Measurements from ENCODE around the gene RAPGEF6. TPM values are rescaled to one million over a fixed set of nuclear protein-coding genes. Genes with fewer than 3 reads are reported as not detected.
"Not testable (repeated sequence)": the region's sequence is repeated elsewhere in the genome, so short reads cannot be mapped to it uniquely, and the experiment has no call there.

Gene RAPGEF6
- total RNA-seq, 1 donor from 2014 or later: 48.4 TPM

DNA sequence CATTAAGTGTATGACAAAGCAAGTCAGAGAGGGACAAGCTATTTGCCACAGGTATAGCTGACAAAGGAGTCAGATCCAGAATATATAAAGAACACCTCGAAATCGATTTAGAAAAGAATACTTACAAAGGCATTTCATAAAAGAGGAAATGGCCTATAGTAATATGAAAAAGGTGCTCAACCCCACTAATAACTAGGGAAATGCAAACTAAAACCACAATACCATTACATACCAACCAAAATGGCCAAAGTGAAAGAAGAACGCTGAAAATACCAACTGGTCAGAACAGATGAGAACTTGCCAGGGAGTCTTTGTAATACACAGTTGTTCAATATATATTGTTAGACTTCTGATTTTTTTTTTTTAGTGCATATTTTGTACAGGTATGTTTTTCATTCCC is 218.3 kb downstream of the RAPGEF6 start:
- DNase-seq (ENCODE audit: low spot score): no peak

DNA sequence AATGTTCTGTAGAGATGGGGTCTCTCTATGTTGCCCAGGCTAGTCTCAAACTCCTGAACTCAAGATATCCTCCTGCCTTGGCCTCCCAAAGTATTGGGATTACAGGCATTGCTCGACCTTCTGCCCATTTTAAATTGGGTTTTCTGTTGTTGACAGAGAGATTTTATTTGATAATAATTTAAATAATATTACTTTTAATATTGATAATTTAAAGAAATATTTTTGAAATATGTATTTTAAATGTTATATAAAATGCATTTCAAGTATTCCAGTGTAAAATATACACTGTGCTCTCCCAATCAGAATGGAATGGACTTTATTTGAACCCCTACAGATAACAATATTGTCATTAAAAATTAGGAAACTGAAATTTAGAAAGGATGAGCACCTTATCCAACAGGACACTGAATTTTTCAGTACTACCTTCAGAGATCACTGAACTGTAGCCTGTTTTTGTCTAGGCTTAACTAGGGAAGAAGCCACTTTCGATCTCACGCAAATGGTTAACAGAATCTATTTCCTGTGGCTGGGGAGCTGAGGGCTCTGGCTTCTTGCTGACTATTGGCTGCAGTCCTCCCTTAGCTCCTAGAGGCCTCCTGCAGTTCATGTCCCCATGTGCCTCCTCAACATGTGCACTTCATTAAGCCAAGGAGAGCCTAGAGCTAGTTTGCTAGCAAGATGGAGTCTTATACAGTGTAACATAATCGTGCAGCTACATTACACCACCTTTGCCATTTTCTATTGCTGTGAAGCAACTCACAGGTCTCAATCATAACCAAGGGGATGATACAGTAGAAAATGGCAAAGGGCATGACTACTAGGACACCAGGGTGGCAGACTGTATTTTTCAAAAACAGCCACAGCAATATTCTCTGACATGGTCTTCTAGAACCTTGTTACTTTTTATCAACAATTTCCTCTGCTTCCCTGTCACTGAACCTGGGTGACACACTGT is 221.1 kb downstream of the RAPGEF6 start:
- intact Hi-C loops (cut with DNase I): no loop called here

More for the DNA sequence above, 218.3 kb downstream of the RAPGEF6 start:
- ATAC-seq: no peak
- intact Hi-C loops (cut with DNase I): no loop called here

DNA sequence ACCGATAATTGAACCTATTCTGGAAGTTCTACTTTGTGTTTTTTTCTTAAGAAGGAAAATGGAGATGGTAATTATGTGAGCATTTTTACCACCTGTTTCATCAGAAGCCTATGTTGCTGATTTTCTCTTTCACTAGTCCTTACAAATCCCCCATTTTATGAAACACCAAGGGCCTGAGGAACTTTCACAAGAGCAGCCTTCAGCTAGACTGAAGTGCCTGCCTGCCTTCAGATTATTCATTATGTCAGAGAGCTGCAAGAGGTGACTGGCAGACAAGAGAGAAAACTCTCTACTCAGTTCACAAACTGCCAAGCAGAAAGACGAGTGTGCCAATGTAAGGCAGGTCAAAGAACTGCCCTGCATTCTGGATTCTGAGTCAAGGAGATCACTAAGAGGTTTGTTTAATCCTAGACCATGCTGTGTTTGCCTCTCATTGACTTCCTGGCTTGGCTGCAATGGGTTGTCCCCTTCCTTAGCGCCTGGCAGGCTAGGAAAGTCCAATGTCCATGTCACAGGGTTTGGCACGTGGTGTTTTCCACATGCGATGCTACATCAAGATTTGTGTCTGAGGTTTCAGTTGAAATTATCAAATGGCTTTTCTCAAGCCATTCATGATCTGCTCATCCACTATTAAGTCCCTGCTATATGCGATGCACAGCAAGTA is 227.9 kb downstream of the RAPGEF6 start:
- intact Hi-C loops (cut with DNase I): no loop called here
- ATAC-seq (no peak), DNase-seq (ENCODE audit: low spot score) (no peak)

More for the DNA sequence above, 221.1 kb downstream of the RAPGEF6 start:
- DNase-seq (ENCODE audit: low spot score): no peak
- ATAC-seq: no peak

DNA sequence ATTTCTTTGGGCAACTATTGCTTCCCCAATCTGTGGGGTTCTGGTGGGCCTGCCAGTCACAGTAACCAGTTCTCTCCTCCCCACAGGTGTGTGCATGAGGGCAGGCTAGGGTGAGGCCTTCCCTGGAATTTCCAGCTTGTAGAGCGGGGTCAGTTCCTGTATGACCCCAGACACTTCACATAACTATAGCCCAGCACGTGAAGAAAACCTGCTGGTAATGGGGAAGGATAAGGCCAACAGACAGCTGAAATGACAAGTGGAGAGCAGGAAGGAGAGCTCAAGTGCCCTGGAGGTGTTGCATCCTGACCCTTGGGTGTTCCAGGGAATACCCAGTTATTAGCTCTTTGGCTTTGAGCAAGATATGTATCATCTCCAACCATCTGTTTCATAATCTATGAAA is 229.0 kb downstream of the RAPGEF6 start:
- no peak for ATAC-seq
- intact Hi-C loops (cut with DNase I): no loop called here
- no peak for DNase-seq (ENCODE audit: low spot score)

DNA sequence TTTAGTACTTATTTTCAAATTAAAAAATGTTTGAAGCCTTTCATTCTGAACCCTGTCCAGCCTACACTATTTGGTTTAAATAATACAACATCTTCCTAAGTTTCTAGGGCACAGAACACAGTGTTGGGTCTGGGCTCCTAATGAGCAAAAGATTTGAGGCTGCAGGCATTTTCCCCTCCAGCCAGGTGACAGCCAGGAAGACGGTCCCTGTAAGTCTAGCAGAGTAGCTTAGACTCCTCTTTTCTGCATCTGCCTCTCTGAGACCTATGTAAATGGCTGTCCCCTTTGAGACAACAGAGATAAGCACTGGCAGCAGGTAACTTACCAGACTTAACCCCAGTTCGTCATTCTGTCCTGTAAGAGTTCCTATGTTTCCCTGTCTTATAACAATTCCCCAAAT is 229.4 kb downstream of the RAPGEF6 start:
- ATAC-seq: no peak
- no peak for DNase-seq (ENCODE audit: low spot score)
- intact Hi-C loops (cut with DNase I): no loop called here

DNA sequence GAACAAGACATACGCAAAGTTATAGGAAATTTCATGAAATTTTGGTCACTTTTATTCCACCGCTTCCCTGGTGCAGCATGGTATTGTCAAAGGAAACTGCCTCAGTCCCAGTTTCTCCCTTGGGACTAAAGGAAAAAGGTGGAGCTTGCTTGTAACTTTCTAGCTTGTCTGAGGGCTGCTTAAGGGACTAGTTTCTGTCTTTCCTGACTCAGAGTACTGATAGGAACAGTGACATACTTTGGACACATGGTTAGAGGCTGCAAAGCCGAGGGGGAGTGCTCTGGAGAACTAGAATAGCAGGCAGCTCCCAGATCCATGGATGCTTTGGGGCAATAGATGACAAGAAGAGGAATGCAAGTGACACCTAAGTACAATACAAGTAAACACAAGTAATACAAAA is 234.4 kb downstream of the RAPGEF6 start:
- intact Hi-C loops (cut with DNase I): no loop called here
- no peak for ATAC-seq
- no peak for DNase-seq (ENCODE audit: low spot score)

DNA sequence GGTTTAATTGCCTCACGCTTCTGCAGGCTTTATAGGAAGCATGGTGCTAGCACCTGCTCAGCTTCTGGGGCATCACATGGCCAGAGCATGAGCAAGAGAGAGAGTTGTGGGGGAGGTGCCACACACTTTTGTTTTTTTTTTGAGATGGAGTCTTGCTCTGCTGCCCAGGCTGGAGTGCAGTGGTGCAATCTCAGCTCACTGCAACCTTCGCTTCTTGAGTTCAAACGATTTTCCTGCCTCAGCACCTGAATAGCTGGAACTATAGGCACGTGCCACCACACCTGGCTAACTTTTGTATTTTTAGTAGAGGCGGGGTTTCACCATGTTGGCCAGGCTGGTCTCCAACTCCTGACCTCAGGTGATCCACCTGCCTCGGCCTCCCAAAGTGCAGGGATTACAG is 236.0 kb downstream of the RAPGEF6 start:
- DNase-seq (ENCODE audit: low spot score); ATAC-seq; intact Hi-C loops (cut with DNase I): not testable (repeated sequence)

DNA sequence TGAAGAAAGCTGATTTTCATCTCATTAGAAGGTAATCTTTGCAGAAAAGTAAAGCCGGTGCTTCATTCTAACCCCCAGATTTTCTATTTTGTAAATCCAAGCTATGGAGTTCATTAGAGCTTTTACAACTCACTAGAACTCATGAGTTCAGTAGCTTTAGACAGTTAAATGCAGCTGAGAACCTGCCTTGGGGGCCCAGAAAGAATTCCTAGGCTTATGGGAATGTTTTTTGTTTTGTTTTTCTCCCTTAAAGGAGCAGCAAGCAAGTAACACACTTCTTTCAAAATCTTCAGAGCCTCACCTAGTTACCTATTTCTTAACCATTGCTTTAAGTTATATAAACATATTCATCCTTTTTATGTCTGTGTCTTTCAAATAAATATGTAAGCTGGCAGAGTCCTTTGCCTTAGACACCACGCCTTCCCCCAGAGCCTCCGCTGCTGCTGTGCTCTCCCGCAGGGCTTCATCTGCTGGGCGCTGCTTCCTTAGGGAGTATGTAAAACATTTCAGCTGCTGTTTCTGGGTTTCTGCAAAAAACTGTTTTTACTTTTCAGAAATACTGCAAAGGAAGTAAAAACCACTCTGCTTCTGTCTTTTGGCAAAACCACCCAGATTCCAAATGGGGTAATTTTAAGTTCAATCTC is 238.3 kb downstream of the RAPGEF6 start:
- ATAC-seq (no peak), DNase-seq (ENCODE audit: low spot score) (no peak)
- intact Hi-C loops (cut with DNase I): no loop called here

DNA sequence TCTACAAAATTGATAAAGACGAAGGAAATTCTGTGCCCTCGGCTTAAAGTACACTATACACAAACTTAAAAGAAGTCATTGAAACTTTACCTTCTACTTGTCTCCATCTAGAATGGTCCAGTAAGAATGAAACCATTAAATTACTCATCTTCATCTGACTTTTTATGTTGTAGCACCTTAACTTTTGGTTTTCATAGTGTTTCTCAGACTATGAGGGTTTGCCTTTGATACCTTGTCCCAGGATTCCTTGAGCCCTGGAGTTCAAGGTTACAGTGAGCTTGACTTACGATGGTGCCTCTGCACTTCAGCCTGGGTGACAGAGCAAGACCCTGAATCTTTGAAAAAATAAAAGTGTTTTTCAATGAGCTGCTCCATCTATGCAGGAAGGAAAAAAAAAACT is 239.0 kb downstream of the RAPGEF6 start:
- DNase-seq (ENCODE audit: low spot score) (no peak), ATAC-seq (no peak)
- intact Hi-C loops (cut with DNase I): no loop called here

DNA sequence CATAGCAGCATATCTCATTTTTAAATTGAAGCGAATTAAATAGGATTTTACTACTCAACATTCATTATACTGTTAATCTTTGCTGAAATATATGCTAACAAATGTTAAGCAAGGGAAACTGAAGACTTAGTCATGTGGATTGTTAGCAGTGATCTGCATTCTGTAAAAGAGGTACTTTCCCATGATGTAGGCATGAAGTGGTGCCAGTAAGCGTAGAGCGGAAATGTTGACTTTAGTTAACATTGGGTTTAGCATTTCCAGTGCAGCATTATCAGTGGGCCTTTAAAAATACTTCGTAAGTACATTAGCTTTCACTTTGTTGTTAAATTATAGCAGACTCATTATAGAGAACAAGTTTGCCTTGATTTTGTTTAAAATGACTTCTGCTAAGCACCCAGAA is 240.9 kb downstream of the RAPGEF6 start:
- ATAC-seq: no peak
- no peak for DNase-seq (ENCODE audit: low spot score)
- intact Hi-C loops (cut with DNase I): no loop called here

DNA sequence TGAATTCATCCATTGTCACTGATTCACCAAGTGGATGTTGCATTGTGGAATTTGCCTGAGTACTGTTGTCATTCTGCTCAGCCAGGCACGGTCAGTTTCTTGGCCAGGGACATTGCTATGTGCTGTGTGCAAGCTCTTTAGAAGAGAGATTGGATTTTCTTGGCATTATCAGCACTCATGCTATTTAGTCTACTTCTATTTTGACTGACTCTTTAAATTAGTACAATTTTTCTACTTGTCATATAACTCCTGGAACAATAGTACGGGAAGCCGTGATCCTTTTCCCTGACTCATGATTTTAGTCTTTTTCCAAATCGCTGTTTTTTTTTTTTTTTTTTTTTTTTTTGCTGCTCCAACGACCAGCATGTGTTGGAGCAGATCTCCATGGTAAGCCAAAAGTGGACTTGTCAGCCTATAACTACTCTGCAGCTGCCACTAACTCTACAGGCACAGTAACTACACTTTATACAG is 241.5 kb downstream of the RAPGEF6 start:
- no peak for ATAC-seq
- DNase-seq (ENCODE audit: low spot score): no peak
- intact Hi-C loops (cut with DNase I): no loop called here

DNA sequence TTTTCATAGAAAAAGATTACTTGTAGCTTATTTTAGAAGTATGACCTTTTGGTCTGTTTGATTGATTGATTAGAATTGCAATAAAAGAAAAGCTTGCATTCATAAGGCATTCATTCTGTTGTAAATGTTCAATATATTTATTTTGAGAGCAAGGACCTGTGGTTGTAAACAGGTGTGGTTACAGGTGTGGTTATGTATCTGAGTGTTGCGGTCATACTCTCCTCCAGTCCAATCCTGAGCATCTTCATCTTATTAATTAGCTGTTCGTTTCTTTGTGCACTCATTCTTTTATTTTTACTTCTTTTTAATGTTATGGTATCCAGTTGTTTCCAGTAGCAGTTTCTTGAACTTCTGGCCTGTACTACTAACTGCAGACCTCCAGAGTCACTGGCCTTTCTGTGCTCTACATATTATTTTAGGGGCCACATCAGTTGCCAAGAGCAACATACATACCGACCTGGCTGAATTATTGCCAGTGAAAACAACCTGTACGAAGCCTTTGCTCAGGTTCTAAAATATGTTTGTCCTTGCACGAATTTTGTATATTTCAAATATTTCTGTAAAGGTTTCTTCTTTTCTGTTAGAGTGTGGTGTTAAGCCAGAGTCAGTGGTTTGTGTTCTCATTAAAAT is 242.4 kb downstream of the RAPGEF6 start:
- no peak for DNase-seq (ENCODE audit: low spot score)
- intact Hi-C loops (cut with DNase I): no loop called here
- ATAC-seq: no peak

DNA sequence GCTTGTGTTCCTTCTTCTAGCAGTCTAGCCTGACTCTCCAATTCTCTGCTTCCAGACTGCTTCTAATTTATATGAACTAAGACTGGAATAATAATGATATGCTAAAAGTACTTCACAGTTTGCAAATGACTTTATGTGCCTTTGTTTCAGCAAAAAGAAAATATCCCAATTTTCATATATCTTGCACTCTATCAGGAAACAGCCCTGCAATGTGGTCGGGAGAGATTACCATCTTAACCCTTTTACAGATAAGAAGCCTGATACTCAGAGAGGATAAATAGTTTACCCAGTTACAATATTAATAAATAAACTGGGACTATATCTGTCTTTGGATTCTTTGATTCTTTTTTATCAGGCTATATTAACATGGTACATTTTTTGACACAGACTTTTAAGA is 245.2 kb downstream of the RAPGEF6 start:
- intact Hi-C loops (cut with DNase I): no loop called here
- ATAC-seq (no peak), DNase-seq (ENCODE audit: low spot score) (no peak)

DNA sequence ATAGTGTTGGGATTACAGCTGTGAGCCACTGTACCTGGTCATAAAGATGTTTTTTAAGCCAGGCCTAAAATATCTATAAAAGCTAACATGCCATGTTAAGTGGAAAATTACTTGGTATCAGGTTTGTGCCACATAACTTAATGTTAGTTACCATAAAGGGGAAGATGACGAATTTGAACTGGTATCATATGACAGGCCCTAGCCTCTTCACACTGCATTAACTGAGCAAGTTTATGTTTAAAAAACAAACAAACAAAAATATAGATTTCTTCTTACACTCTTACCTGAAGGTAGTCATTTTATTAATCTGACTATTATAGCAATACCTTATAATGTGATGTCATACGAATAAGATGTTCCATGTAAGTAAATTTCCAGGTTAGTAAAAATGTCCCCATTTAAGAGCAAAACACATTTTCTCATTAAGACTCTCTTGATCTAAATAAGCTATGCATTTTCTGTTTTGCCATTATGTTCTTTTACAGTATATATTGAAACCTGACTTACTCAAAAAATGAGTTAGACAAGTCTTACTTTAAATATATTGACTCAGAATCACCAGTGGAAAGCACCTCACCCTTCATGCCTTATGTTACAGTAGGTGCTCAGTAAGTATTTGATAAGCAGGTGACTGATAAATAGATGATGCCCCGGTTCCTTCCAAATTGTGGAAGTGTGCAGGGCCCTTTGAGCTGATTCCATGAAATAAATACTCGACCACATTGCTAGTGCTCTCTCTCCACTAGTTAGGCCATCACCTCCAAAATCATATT is 245.7 kb downstream of the RAPGEF6 start:
- ATAC-seq (no peak), DNase-seq (ENCODE audit: low spot score) (no peak)
- intact Hi-C loops (cut with DNase I): no loop called here

DNA sequence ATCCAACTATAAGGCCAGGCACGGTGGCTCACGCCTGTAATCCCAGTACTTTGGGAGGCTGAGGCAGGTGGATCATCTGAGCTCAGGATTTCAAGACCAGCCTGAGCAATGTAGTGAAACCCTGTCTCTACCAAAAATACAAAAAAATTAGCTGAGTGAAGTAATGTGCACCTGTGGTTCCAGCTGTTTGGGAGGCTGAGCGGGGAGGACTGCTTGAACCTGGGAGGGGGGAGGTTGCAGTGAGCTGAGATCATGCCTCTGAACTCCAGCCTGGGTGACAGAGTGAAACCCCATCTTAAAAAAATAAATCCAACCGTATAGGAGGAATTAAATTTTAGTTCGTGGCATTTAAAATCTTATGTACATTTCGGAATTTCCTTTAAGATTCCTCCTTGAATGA is 247.8 kb downstream of the RAPGEF6 start:
- ATAC-seq (no peak), DNase-seq (ENCODE audit: low spot score) (no peak)
- intact Hi-C loops (cut with DNase I): no loop called here

DNA sequence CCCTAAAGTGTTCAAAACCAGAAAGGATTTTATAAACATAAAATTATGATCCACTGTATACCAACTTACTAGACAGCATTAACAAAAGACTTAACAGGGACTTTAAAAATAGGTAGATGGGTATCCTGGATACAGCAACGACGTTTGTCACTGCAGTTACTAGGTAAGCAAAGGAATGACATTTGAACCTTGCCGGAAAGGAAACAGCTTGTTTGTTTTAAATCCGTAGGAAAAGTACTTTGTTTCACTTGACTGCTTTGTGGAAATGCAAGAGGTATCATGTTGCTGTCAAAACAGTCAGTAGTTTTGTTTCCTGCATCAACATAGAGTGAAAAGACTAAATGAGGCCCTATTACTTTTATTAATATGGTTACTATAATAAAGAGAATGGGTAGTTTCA is 248.2 kb downstream of the RAPGEF6 start:
- intact Hi-C loops (cut with DNase I): no loop called here
- ATAC-seq (no peak), DNase-seq (ENCODE audit: low spot score) (no peak)

DNA sequence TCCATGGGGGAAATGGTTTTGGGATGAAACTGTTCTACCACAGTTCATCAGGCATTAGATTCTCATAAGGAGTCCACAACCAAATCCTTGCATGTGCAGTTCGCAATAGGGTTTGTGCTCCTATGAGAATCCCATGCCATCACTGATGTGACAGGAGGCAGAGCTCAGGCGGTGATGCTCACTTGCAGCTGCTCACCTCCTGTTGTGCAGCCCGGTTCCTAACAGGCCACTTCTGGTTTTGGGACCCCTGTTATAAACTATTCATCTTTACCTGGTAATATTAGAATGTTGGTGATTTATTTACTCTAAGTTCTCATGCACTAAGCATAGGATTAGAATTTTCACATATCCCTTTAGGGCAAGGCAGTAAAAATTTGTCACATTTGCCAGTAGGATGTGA is 248.9 kb downstream of the RAPGEF6 start:
- intact Hi-C loops (cut with DNase I): no loop called here
- ATAC-seq (no peak), DNase-seq (ENCODE audit: low spot score) (no peak)

DNA sequence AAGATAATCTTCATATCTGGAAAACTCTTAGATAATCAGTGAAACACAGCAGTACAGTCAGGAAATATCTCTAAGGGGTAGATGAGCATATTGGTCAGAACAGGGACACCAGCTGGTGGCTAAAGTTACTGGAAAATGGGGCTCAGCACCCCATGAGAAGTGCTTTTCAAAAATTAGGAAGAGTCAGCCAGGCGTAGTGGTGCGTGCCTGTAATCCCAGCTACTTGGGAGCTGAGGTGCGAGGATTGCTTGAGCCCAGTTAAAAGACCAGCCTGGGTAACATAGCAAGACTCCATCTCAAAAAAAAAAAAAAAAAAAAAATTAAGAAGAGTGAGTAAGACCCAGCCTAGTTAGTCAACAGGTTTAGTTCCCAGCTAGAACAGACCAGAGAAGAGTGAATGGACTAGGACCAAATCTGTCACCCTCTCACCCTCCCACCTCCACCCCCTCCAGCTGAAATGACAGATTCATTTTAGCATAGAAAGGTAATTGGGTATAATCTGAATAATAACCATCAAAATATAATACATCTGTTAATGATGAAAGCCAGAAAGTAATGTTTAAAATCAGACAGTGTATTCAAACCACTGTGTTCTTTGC is 250.3 kb downstream of the RAPGEF6 start:
- intact Hi-C loops (cut with DNase I): no loop called here
- ATAC-seq (no peak), DNase-seq (ENCODE audit: low spot score) (no peak)
